Sigmoid colon (tissue), 7 donors: ENCODE measurements around the gene KCNE4. TPM values are rescaled to one million over a fixed set of nuclear protein-coding genes. Genes with fewer than 3 reads are reported as not detected.

Source experiments
- DNase-seq: peaks from one replicate; pipeline ENCODE4 v3.0.0-alpha.2; 2019
- H3K27ac ChIP-seq, 4 donors: fragments of 200-600 bp; sonication (generic); one replicate each; pipeline ENCODE4 v1.5.1; 2016 to 2019; ENCODE audit warnings: mild to moderate bottlenecking in 1 of 4
- H3K27me3 ChIP-seq, 3 donors: fragments of 200-600 bp; sonication (generic); one replicate each; pipeline ENCODE4 v1.5.1; 2019; ENCODE audit warnings: mild to moderate bottlenecking in 1 of 3
- H3K36me3 ChIP-seq, 4 donors: fragments of 200-600 bp; sonication (generic); one replicate each; pipeline ENCODE4 v1.5.1; 2016 to 2019
- H3K4me1 ChIP-seq, 4 donors: fragments of 200-600 bp; sonication (generic); one replicate each; pipeline ENCODE4 v1.5.1; 2017 to 2019
- H3K4me3 ChIP-seq, 4 donors: fragments of 200-600 bp; sonication (generic); one replicate each; pipeline ENCODE4 v1.5.1; 2017 to 2019; ENCODE audit warnings: mild to moderate bottlenecking in 2 of 4, moderate library complexity in 1 of 4
- H3K9me3 ChIP-seq, 4 donors: fragments of 200-600 bp in 3 of 4; sonication (generic) in 3 of 4; one replicate each; pipeline versions ENCODE4 v1.5.1 to v1.6.1; 2013 to 2019
- EP300 ChIP-seq, 4 donors: sonication (generic); formaldehyde crosslinking; IDR thresholded peaks; one replicate each; pipeline ENCODE4 v1.6.1; 2017; ENCODE audit warnings: antibody characterized with exemption in 4 of 4
- POLR2A ChIP-seq, 2 donors: fragments of 450-650 bp; IDR thresholded peaks; one replicate each; pipeline ENCODE4 v1.6.1; 2016; ENCODE audit warnings: antibody characterized with exemption in 2 of 2, mild to moderate bottlenecking in 2 of 2, moderate library complexity in 2 of 2
- POLR2AphosphoS5 ChIP-seq, 4 donors: sonication (generic); formaldehyde crosslinking; IDR thresholded peaks; one replicate each; pipeline ENCODE4 v1.6.1; 2017; ENCODE audit warnings: antibody characterized with exemption in 4 of 4
- WGBS, 2 donors: extraction: QIAGEN DNeasy Blood & Tissue Kit; methylation state at CpG; one replicate each; pipeline ENCODE4 v1.1.7; 2013; 5-methylcytosine and 5-hydroxymethylcytosine counted together
- intact Hi-C: fragments of 100-400 bp; cut with DNase I; formaldehyde crosslinking; loops from one replicate; pipeline ENCODE4 v1.15.1; 2023
- polyA plus RNA-seq, 3 donors: library from polyadenylated mRNA; stranded (reverse); fragments of 200-250 nt; gene quantifications; one replicate each; pipeline ENCODE4 v1.2.3, GENCODE V29; 2013
- total RNA-seq, 4 donors: library from RNA; depleted of rRNA; stranded (reverse); fragments of >200 nt; gene quantifications; one replicate each; pipeline ENCODE4 v1.1.0, GENCODE V29; 2016
- TF ChIP-seq, protein P1 (sequence below), 4 experiments: fragments of 450-650 bp in 3 of 4; fragments of 200-600 bp in 1 of 4; IDR thresholded peaks; one replicate each; pipeline ENCODE4 v1.5.1; 2016 to 2019; ENCODE audit warnings: antibody characterized with exemption in 4 of 4, mild to moderate bottlenecking in 3 of 4, moderate library complexity in 2 of 4
- donor health status: healthy with polysubstance abuse.
- donor health status: Bipolar disorder and iron deficiency.
- donor health status: healthy.

KCNE4 gene
- total and polyA plus RNA-seq, 7 donors, result 0.23 to 18.7 (median 5.4) TPM

DNA sequence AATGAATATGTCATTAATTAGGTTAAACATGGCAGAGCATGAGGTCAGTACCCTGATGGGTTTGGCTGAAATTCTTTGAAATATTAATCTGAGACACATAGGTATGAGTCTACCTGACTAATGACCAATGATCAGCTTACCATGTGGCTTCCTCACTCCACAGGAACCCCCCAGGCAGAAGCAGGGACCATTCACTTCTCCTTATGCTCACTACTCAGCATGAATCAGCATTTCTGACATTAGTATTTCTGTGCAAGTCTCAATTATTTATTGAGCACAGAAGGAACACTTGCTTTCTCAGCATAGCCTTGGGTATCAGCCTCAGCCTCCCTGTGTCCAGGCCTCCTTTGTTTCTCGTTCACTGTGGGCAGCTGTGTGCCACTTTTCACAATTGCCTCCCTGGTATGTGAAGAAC lies 9.3 kb upstream of the KCNE4 start:
- DNase-seq, result no peak
- no peak overlapping the region for H3K27ac ChIP-seq
- H3K27me3 ChIP-seq, result no peaks in the 10 kb centered on the region
- H3K9me3 ChIP-seq, result no peaks in the 10 kb centered on the region
- H3K4me3 ChIP-seq, result no peak overlapping the region
- H3K36me3 ChIP-seq, result no peaks in the 10 kb centered on the region
- intact Hi-C loops, result no loop called here
- 66 to 95% methylated on average over 1 of the region's 1 CpG for WGBS, 2 donors
- H3K4me1 ChIP-seq, result peaks cover 0 to 32% (median 21%) of the 10 kb centered on the region in 4 donors
- TF ChIP-seq POLR2A (IDR thresholded peaks at IDR 0.05) (no peak), EP300 (IDR thresholded peaks at IDR 0.05) (no peak), POLR2AphosphoS5 (IDR thresholded peaks at IDR 0.05) (no peak)
- TF ChIP-seq, protein P1, sequence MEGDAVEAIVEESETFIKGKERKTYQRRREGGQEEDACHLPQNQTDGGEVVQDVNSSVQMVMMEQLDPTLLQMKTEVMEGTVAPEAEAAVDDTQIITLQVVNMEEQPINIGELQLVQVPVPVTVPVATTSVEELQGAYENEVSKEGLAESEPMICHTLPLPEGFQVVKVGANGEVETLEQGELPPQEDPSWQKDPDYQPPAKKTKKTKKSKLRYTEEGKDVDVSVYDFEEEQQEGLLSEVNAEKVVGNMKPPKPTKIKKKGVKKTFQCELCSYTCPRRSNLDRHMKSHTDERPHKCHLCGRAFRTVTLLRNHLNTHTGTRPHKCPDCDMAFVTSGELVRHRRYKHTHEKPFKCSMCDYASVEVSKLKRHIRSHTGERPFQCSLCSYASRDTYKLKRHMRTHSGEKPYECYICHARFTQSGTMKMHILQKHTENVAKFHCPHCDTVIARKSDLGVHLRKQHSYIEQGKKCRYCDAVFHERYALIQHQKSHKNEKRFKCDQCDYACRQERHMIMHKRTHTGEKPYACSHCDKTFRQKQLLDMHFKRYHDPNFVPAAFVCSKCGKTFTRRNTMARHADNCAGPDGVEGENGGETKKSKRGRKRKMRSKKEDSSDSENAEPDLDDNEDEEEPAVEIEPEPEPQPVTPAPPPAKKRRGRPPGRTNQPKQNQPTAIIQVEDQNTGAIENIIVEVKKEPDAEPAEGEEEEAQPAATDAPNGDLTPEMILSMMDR (IDR thresholded peaks at IDR 0.05), result no peak

DNA sequence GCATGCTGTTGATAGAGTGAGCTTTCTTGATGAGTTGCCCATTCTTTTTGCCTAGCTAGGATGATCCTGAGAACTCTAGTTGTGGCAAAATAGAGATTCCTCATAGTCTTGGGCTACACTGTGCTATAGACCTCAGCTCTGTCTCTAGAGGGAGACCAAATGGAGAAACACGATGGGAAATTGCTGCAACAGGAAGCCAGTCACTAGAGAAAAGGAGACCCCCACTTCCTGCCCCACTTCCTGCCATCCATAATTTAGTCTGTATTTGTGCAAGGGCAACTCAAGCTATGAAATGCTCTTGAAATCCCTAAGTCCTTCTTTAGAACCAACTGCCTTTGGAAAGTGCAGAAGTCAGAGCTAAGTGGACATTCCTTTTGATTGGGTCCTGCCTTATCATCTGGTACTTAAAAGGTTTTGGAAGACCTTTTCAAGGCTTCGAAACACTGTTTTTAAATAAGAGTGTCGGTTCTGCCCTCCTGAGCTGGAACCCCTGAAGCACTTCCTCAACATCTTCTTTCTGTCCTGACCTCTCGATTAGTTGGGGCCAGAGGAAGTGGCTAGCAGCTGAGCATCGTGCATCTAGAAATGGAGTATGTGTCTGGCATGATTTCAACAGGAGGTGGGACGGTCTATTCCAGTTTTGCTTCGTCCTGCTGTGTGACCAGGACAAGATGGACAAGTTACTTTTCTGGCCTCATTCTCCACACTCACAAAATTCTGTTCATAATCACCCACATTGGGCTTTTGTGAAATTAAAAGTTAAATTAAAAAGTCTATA lies 8.6 kb upstream of the KCNE4 start:
- H3K36me3 ChIP-seq, result no peaks in the 10 kb centered on the region
- H3K4me3 ChIP-seq, result no peak overlapping the region
- no peak overlapping the region for H3K27ac ChIP-seq
- H3K4me1 ChIP-seq, result peaks cover 0 to 37% (median 26%) of the 10 kb centered on the region in 4 donors
- DNase-seq, result no peak
- intact Hi-C loops, result no loop called here
- TF ChIP-seq EP300 (IDR thresholded peaks at IDR 0.05), result no peak
- TF ChIP-seq, protein P1 (IDR thresholded peaks at IDR 0.05), result no peak
- no peak for TF ChIP-seq POLR2AphosphoS5 (IDR thresholded peaks at IDR 0.05)
- TF ChIP-seq POLR2A (IDR thresholded peaks at IDR 0.05), result no peak
- WGBS, 2 donors, result 60 to 82% methylated on average over 7 of the region's 7 CpGs
- H3K9me3 ChIP-seq, result no peaks in the 10 kb centered on the region
- no peaks in the 10 kb centered on the region for H3K27me3 ChIP-seq

- Histone ChIP-seq H3K36me3 (no peaks in the 10 kb centered on the region), H3K9me3 (no peaks in the 10 kb centered on the region), H3K27ac (no peak overlapping the region), H3K4me3 (no peak overlapping the region), H3K27me3 (no peaks in the 10 kb centered on the region), H3K4me1 (peaks cover 0 to 37% (median 28%) of the 10 kb centered on the region in 4 donors)
- 92 to 93% methylated on average over 12 of the region's 12 CpGs for WGBS, 2 donors
- intact Hi-C loops, result no loop called here
- TF ChIP-seq POLR2A (IDR thresholded peaks at IDR 0.05) (no peak), EP300 (IDR thresholded peaks at IDR 0.05) (no peak), POLR2AphosphoS5 (IDR thresholded peaks at IDR 0.05) (no peak)
- TF ChIP-seq, protein P1 (IDR thresholded peaks at IDR 0.05), result no peak
- DNase-seq, result no peak
Observed at GRCh38 chr2:223044092-223044836, 7.7 kb upstream of the KCNE4 start.

DNA sequence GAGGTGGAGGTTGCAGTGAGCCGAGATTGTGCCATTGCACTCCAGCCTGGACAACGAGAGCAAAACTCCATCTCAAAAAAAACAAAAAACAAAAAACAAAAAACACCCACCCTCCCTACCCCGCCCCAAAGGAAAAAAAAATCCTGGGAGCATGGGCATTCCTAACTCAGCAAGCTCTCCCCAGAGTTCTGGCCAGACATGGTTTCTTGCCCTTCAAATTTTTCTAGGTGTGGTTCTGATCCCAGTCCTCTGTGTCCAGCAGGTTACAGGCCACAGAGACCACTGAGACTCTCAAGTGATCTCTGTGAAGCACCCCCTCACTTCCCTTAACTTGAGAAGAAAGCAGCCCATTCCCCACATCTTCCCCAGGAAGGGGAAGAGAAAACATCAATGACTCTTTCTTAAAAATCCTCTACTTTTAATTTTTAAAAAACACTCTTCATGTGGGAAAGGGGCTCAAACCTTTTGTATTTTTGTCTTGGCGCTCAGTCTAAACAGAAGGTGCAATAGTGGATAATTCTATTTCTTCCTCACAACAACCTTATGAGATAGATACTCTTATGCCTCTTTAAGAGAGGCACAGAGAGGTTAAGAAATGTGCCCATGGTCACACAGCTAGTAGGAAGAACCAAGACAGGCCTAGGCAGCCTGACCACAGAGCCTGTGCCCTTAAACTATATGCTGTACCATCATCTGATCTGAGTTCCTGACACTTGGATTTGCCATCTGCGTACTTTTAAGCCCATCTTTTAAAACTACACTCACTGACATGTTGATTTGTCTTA lies 6.9 kb upstream of the KCNE4 start:
- no peak overlapping the region for H3K4me3 ChIP-seq
- H3K36me3 ChIP-seq, result no peaks in the 10 kb centered on the region
- H3K4me1 ChIP-seq, result peaks cover 0 to 44% (median 34%) of the 10 kb centered on the region in 4 donors
- 93 to 95% methylated on average over 5 of the region's 5 CpGs for WGBS, 2 donors
- no peak for TF ChIP-seq POLR2AphosphoS5 (IDR thresholded peaks at IDR 0.05)
- no peak for TF ChIP-seq POLR2A (IDR thresholded peaks at IDR 0.05)
- no peak for TF ChIP-seq EP300 (IDR thresholded peaks at IDR 0.05)
- TF ChIP-seq, protein P1 (IDR thresholded peaks at IDR 0.05), result no peak
- no peak overlapping the region for H3K27ac ChIP-seq
- intact Hi-C loops, result no loop called here
- no peaks in the 10 kb centered on the region for H3K9me3 ChIP-seq
- H3K27me3 ChIP-seq, result no peaks in the 10 kb centered on the region
- no peak for DNase-seq
